COLO668 (cell line): ENCODE measurements around the gene ATL3.
"Not testable (repeated sequence)": the region's sequence is repeated elsewhere in the genome, so short reads cannot be mapped to it uniquely, and the experiment has no call there.

Experiments
- DNase-seq: peaks from one replicate; lab custom pipeline; 2025; ENCODE audit not compliant: unreplicated experiment; lab: John Stamatoyannopoulos, UW

ATL3 gene

DNA sequence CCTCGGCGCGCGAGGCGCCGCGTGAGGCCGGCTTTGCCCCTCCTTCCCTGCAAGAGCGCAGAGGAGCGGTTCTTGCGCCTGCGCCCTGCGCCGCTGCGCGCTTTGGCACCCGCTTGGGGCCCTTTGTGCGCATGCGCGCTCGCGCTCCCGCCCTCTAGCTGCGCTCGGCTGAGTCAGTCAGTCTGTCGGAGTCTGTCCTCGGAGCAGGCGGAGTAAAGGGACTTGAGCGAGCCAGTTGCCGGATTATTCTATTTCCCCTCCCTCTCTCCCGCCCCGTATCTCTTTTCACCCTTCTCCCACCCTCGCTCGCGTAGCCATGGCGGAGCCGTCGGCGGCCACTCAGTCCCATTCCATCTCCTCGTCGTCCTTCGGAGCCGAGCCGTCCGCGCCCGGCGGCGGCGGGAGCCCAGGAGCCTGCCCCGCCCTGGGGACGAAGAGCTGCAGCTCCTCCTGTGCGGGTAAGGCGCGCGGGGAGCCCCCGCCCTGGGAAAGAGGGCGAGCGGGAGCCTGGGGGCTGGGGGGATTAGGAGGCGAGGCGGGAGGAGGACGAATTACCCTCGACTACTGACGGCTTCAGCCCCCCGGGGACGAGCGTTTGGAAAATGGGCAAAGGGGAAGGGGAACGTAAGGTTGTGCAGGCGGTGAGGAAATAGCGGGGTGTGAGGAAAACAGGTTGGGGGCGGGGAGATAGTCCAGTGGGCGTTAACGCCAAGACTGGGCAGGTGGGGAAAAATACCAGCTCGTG is 10.3 kb upstream of the ATL3 start, which contains the start of gene RTN3:
TSS of gene RTN3 (plus strand) at position 180 of the 745 bp plus-strand sequence. CDS start at position 317, 137 bp downstream.
- DNase-seq: peak; percentile 98

- no peak for DNase-seq
Measured at GRCh38 chr11:63680834-63681320, 9.7 kb upstream of the ATL3 start.

DNA sequence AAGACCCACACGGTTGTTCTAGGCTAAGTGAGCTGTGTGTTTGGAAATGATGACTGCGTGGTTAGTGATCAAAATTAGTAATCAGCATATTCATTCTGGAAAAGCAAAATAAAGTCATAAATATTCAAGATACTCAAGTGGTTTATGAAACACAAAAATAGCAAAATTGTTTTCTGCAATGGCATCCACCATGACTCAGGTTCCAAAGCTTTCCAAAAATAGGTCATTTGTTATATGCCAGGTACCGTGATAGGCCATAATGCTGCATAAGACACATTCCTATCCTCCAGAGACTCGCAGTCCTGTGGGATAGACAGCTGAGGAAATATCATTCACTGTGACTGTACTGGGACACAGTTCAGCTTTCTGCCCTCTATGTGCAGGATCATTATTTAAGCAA is 2.4 kb upstream of the ATL3 start:
- no peak for DNase-seq

GRCh38 chr11:63672936-63673539 is 1.9 kb upstream of the ATL3 start:
- no peak for DNase-seq

- no peak for DNase-seq
Measured at GRCh38 chr11:63672156-63672463, 934 bp upstream of the ATL3 start.

- peak; percentile 76 for DNase-seq
Measured at GRCh38 chr11:63670433-63671321, 499 bp downstream of the ATL3 start.

DNA sequence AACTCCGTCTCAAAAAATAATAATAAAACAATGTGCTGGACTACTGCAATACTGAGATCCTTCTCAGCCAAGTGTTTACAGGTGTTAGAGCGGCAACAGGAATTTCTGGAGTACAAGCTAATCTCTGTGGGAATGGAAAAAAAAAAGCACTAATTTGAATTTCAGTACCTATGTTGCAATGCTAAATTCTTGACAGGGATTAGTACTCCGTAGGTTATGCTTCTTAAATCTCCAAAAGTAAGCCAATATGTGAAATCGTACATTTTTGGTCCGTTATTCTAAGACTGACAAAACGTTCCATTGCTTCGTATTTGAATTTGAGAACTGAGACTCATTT is 1.1 kb downstream of the ATL3 start:
- no peak for DNase-seq

DNA sequence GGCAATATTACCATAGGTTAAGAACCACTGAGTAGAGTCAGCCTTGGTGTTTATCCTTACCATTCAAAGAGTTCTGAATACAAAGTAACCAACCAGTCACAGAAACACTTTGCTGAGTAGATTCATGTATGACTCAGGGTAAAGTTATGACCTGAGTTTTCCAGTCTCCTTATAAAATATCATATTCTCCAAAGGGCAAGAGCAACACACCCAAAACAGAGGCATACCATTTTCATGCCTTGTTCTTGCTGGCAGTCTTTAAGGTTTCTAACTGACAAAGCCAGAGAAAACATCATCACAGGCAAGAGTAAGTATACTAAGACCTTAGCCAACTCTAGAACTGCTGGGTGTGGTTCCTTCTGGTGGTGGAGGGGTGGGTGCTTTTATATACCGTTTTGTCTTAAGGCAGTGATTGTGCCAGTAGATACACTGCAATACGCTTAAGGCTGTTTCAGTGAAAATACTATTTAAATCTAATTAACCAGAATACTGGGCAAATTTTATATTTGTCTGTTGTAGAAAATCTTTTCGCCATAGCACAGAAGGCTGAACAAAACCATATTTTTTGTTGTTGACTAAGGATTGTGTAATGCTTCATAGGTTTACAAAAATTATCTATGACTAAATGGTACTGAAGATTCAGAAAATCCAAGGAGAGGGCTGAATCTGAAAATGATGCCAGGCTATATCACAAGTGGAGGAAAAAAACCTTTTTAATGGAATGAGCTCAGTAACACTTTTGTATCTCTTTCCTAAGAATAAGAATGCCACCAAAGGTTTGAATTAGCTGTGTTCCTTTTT is 3.0 kb downstream of the ATL3 start:
- DNase-seq: no peak

- DNase-seq: no peak
Measured at GRCh38 chr11:63666874-63667273, 4.3 kb downstream of the ATL3 start.

- no peak for DNase-seq
Measured at GRCh38 chr11:63663809-63664208, 7.4 kb downstream of the ATL3 start.

DNA sequence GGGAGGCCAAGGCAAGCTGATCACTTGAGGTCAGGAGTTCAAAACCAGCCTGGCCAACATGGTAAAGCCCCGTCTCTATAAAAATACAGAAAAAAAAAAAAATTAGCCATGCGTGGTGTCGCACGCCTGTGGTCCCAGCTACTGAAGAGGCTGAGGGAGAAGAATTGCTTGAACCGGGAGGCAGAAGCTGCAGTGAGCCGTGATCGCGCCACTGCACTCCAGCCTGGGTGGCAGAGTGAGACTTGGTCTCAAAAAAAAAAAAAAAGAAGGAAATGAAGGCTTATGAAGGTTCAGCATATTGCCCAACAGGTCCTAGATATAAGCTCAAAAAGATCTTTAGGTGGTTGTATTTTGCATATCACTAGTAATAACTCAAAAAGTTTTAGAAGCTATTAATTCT is 10.2 kb downstream of the ATL3 start:
- no peak for DNase-seq

GRCh38 chr11:63652671-63653070 is 18.5 kb downstream of the ATL3 start:
- no peak for DNase-seq

GRCh38 chr11:63643205-63643604 is 28.0 kb downstream of the ATL3 start:
- DNase-seq: no peak

GRCh38 chr11:63641727-63642126 is 29.4 kb downstream of the ATL3 start:
- DNase-seq: no peak

- DNase-seq: no peak
Measured at GRCh38 chr11:63639199-63639832, 31.9 kb downstream of the ATL3 start.

DNA sequence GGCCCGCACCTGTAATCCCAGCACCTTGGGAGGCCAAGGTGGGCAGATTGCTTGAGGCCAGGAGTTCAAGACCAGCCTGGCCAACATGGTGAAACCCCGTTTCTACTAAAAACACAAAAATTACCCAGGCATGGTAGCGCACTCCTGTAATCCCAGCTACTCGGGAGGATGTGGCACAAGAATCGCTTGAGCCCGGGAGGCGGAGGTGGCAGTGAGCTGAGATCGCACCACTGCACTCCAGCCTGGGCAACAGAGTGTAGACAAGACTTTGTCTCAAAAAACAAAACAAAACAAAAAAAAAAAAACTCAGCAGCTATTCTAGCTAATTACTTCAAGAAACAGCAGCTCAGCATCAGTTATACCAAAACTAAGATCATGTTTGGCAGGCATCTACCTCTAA is 32.7 kb downstream of the ATL3 start:
- not testable (repeated sequence) for DNase-seq

GRCh38 chr11:63635762-63636465 is 35.3 kb downstream of the ATL3 start:
- peak; percentile 35 for DNase-seq

DNA sequence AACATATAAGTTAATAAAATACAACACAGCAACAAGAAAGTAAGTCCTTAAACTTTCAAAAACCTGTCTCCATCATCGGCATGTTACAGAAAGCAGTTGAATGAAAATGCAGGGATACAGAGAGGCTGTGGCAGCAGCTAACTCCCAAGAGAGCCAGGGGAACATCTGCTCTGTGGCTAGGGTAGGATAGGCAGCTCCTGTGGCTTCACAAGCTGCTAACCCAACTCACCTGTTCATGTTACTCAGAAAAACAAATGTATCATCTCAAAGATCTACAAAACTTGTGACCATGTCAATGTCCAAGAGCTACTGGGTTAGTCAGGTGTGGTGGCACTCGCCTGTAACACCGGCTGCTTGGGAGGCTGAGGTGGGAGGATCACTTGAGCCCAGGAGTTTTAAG is 41.8 kb downstream of the ATL3 start:
- DNase-seq: no peak

GRCh38 chr11:63623513-63624140 is 47.5 kb downstream of the ATL3 start:
- no peak for DNase-seq
